Caki2 (cell line): ENCODE measurements around the gene INSYN2A. TPM values are rescaled to one million over a fixed set of nuclear protein-coding genes. Genes with fewer than 3 reads are reported as not detected.

Source experiments
- DNase-seq: peaks from one replicate; pipeline ENCODE4 v3.0.0-alpha.2; 2015; ENCODE audit warnings: low read depth
- in situ Hi-C: cut with HindIII; loops from 2 replicates; pipeline ENCODE4 v1.10.0; 2016; ENCODE audit warnings: low sequenced_read_pairs, low pct_unique_long_range_greater_than_20kb, mixed read lengths
- total RNA-seq: library from RNA; depleted of rRNA; stranded (reverse); fragments of >200 nt; shearing (Covaris generic); gene quantifications from 2 replicates; pipeline ENCODE4 v1.2.3, GENCODE V29; 2014; ENCODE audit warnings: low replicate concordance

The INSYN2A gene
- total RNA-seq, 1 experiment from 2014 or later: not detected

DNA sequence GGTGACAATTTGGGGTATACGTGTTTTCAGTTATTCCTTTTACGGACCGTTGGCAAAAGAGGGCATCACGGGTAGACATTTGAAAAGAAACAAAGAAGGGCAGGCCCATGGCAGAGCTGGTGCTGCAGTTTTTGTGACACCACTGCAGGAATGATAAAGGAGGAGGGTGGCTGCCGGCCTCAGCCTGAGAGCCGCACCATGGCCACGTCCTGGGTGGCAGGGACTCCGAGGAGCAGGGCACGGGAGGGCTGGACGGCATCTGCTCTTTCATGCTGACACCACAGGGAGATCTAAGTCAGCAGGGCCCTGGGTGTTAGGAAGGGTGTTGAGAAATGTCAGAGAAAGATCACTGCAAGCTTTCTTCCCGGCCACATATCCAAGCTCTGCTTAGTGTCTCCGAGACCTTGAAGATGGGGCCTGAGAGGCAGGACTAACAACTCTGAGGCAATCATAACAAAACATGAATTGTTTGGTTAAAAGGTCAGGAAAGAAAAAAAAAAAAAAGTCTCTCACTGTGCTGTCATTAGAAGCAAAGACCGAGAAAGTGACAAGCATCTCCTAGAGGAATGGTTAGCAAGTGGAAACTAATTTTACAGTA lies 36.6 kb downstream of the INSYN2A start:
- DNase-seq: no peak
- in situ Hi-C loops: no loop called here

DNA sequence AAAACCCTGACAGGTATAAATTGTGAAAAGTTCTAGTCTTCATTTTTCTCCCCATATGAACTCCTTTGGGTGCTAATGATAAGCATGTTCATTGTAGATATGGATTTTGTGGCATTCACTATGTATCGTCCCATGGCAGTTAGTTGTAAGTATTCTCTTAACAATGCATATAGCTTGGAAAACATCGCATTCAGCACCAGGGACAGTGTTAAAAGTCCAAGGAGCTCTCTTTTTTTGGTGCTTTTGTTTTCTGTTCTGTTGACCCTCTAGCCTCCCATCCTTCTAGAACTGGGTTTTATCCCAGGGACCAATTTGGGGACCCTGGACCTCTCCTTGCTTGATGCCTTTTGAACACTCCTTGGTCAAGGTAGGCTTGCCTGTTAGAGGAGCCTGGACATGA lies 37.7 kb downstream of the INSYN2A start:
- no peak for DNase-seq
- in situ Hi-C loops: no loop called here

- in situ Hi-C loops: no loop called here
- no peak for DNase-seq
Observed at GRCh38 chr10:127157506-127158200, 38.7 kb downstream of the INSYN2A start.

DNA sequence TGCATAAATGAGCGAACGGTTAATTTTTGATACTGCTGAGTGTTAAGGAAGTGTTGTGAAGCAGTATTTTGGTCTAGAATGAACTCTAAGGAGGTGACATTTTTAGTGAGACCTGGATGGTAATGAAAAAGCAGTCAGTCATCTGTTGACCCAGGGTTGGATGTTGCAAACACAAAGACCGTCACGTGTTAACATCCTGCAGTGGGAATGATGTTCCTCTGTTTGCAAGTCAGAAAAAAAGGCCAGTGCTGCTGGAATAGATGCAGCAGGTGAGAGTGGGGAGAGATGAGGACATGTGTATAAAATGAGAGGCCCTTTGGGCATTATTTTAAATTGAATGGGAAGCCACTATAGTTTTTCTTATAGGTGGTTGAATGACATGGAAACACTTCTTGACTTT lies 39.3 kb downstream of the INSYN2A start:
- DNase-seq: no peak
- in situ Hi-C loops: no loop called here

- in situ Hi-C loops: no loop called here
- DNase-seq: no peak
Observed at GRCh38 chr10:127154831-127155620, 41.4 kb downstream of the INSYN2A start.

- in situ Hi-C loops: no loop called here
- DNase-seq: no peak
Observed at GRCh38 chr10:127153181-127153580, 43.2 kb downstream of the INSYN2A start.

DNA sequence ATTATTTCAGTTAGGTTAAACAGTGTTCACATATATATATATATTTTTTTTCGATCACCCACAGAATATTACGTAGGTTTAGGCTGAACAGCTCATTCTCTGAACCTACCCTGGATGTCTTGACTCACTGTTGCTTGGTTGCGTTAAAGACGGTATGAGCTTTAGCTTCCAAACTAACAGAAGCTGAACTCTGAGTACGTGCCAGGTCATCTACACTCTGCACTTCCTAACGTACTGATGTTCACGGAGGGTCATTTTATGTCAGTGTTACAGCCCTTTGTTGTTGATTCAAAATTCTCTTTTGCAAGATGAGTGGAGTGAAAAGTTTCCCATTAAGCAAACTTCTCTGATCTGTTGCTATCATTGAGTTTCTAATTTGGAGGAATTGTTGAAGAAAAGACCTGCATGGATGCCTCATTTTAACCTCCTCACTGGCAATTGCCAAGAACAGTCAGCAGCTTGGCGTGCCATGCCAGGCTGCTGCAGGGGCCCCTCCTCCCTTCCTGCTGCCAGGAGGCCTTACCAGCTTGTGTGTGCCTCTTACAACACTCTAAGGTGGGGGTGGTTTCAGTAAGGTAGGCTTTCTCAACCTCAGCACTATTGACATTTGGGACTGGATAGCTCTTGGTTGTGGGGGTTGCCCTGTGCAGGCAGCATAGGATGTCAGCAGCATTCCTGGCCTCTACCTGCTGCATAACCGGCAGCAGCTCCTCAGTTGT lies 44.3 kb downstream of the INSYN2A start:
- in situ Hi-C loops: no loop called here
- no peak for DNase-seq

DNA sequence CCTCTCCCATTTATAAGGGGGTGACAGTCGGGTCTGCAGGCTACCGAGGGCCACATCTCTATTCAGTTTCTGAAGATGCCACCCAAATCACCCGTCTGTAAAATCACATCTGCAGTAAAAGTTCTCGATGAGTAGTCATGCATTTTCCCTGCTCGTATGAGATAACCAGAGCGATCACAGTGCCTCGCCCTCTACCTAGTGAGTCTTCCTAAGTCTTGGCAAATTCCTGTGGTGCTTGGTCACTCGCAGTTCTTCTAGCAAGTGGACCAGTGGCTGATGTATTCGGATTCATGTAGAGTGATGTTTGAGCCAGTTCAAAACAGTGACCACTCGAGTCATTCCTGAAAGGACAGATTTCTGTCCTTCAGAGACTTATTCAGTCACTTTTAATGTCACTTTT lies 44.9 kb downstream of the INSYN2A start:
- DNase-seq: peak; percentile 54
- in situ Hi-C loops: no loop called here

GRCh38 chr10:127150136-127150535 lies 46.3 kb downstream of the INSYN2A start:
- peak; percentile 62 for DNase-seq
- in situ Hi-C loops: no loop called here

DNA sequence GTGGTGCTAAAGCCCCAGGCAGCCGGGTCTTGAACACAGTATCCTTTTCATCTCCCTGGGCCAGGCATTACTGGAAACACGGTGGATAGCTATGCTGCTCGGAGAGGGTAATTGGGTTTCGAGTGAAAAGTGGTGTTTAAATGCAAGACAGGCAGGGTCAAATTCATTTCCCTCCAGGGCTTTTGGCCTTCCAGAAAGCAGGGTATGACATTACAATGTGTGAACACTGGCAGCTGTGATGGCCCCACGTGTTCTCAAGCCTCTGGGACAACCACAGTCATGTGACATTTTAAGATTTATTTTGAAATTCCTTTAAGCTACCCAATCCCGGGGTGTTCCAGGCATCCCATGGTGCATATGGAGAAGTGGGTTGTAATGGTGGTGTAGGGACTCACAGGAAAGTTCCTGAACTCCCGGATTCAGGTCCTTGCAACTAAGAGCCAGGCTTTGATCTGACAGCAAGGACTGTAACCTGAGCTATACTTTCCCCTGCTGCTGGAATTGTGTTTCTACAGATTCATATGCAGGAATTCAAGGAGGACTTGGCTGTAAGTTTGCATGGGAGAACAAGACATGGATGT lies 46.8 kb downstream of the INSYN2A start:
- DNase-seq: no peak
- in situ Hi-C loops: no loop called here

- in situ Hi-C loops: no loop called here
- peak; percentile 63 for DNase-seq
Observed at GRCh38 chr10:127148933-127149220, 47.5 kb downstream of the INSYN2A start.

- in situ Hi-C loops: no loop called here
- peak; percentile 78 for DNase-seq
Observed at GRCh38 chr10:127148066-127148932, 48.1 kb downstream of the INSYN2A start.

- DNase-seq: no peak
- in situ Hi-C loops: no loop called here
Observed at GRCh38 chr10:127146661-127147060, 49.7 kb downstream of the INSYN2A start.
